Globus pallidus (tissue), 1 donor: Measurements from ENCODE around the gene PGAM4.
"Not testable (repeated sequence)": the region's sequence is repeated elsewhere in the genome, so short reads cannot be mapped to it uniquely, and the experiment has no call there.

Experiments
- DNase-seq: peaks from one replicate; pipeline ENCODE4 v3.0.0-alpha.2; 2015; ENCODE audit warnings: low spot score

Gene PGAM4

GRCh38 chrX:77925764-77926163, 43.7 kb downstream of the PGAM4 start:
- DNase-seq = no peak

- DNase-seq = no peak
Observed at GRCh38 chrX:77924320-77924859, 45.0 kb downstream of the PGAM4 start.

- no peak for DNase-seq
Observed at GRCh38 chrX:77922787-77923186, 46.7 kb downstream of the PGAM4 start.

GRCh38 chrX:77919370-77919769, 50.1 kb downstream of the PGAM4 start:
- not testable (repeated sequence) for DNase-seq

GRCh38 chrX:77918568-77918967, 50.9 kb downstream of the PGAM4 start:
- DNase-seq = no peak
